AG04450 (cell line): Measurements from ENCODE around the gene UCK2. TPM values are rescaled to one million over a fixed set of nuclear protein-coding genes. Genes with fewer than 3 reads are reported as not detected.

ENCODE experiments used
- CTCF ChIA-PET: fragments of 300-600, 350-600 bp; formaldehyde crosslinking; extraction: SDS; loops from one replicate; lab custom pipeline; 2022; ENCODE audit warnings: antibody characterized with exemption, inconsistent platforms; lab: Charles Lee
- POLR2A ChIA-PET: fragments of 350-600 bp; formaldehyde crosslinking; extraction: SDS; loops from one replicate; lab custom pipeline; 2021; ENCODE audit warnings: antibody characterized with exemption, inconsistent platforms; lab: Yijun Ruan, JAX
- DNase-seq: peaks from one replicate; pipeline ENCODE4 v3.0.0-alpha.2; 2011; ENCODE audit warnings: low read depth, low spot score
- H3K27ac ChIP-seq: one replicate; pipeline ENCODE4 v1.5.1; 2012; ENCODE audit warnings: low read depth, low read length, control low read depth
- H3K27me3 ChIP-seq: one replicate; pipeline ENCODE4 v1.6.0; 2012; ENCODE audit warnings: low read length; ENCODE audit not compliant: control insufficient read depth, insufficient read depth
- H3K4me3 ChIP-seq: 2 replicates; pipeline ENCODE4 v1.5.1; 2011; ENCODE audit warnings: mild to moderate bottlenecking, low read depth, low read length, control low read depth
- H3K9me3 ChIP-seq: 2 replicates; pipeline ENCODE4 v1.5.1; 2012; ENCODE audit warnings: low read length; ENCODE audit not compliant: control insufficient read depth, insufficient read depth
- CTCF ChIP-seq: IDR thresholded peaks from 2 replicates; pipeline ENCODE4 v1.5.1; 2011; ENCODE audit warnings: low read depth, low read length, control low read depth, inconsistent platforms
- polyA plus RNA-seq: library from polyadenylated mRNA; depleted of rRNA; stranded (reverse); fragments of >200 nt; gene quantifications from 2 replicates; pipeline ENCODE4 v1.2.3, GENCODE V29; 2011

The UCK2 gene
- polyA plus RNA-seq, 1 experiment: 52.7 TPM

- no peak for TF ChIP-seq CTCF
- Histone ChIP-seq H3K9me3 (no peaks in the 10 kb centered on the region), H3K4me3 (no peak overlapping the region), H3K27ac (no peak overlapping the region), H3K27me3 (no peaks in the 10 kb centered on the region)
- POLR2A ChIA-PET: no interaction called here
- no peak for DNase-seq
- CTCF ChIA-PET: interaction anchor here (1.4 to 8.0 kb wide), 4 partner anchors 9 to 207 kb away, joined by 3 to 60 read pairs (median 7); no protein-coding TSS in a partner anchor
Measured at GRCh38 chr1:165904948-165905347, 77.5 kb downstream of the UCK2 start.

- Histone ChIP-seq H3K27me3 (no peaks in the 10 kb centered on the region), H3K4me3 (no peak overlapping the region), H3K9me3 (no peaks in the 10 kb centered on the region), H3K27ac (no peak overlapping the region)
- ChIA-PET CTCF (interaction anchor here (1.4 to 8.0 kb wide), 3 partner anchors 9 to 208 kb away, joined by 3 to 60 read pairs (median 6); no protein-coding TSS in a partner anchor), POLR2A (no interaction called here)
- DNase-seq: no peak
- no peak for TF ChIP-seq CTCF
Measured at GRCh38 chr1:165905853-165906252, 78.4 kb downstream of the UCK2 start.

- DNase-seq: no peak
- Histone ChIP-seq H3K4me3 (no peak overlapping the region), H3K9me3 (no peaks in the 10 kb centered on the region), H3K27ac (no peak overlapping the region), H3K27me3 (no peaks in the 10 kb centered on the region)
- ChIA-PET POLR2A (interaction anchor here (0.8 kb wide), 1 partner anchor 8 kb away, joined by 3 read pairs; no protein-coding TSS in a partner anchor), CTCF (interaction anchor here (1.1 to 8.0 kb wide), 5 partner anchors 7 to 305 kb away, joined by 3 to 60 read pairs (median 4); no protein-coding TSS in a partner anchor)
- no peak for TF ChIP-seq CTCF
Measured at GRCh38 chr1:165907256-165907857, 79.9 kb downstream of the UCK2 start.

- POLR2A ChIA-PET: interaction anchor here (1.7 kb wide), 1 partner anchor 12 kb away, joined by 7 read pairs; no protein-coding TSS in a partner anchor
- CTCF ChIA-PET: interaction anchor here (0.8 to 1.9 kb wide), 2 partner anchors 12 to 18 kb away, joined by 3 to 4 read pairs; no protein-coding TSS in a partner anchor
- Histone ChIP-seq H3K27me3 (no peaks in the 10 kb centered on the region), H3K4me3 (no peak overlapping the region), H3K9me3 (no peaks in the 10 kb centered on the region), H3K27ac (no peak overlapping the region)
- no peak for TF ChIP-seq CTCF
- DNase-seq: no peak
Measured at GRCh38 chr1:165910764-165911421, 83.5 kb downstream of the UCK2 start.
